T-cell (primary cell): ENCODE data around the gene JPH3. TPM values are rescaled to one million over a fixed set of nuclear protein-coding genes. Genes with fewer than 3 reads are reported as not detected.
"Not testable (repeated sequence)": the region's sequence is repeated elsewhere in the genome, so short reads cannot be mapped to it uniquely, and the experiment has no call there.

Experiments used
- ATAC-seq, 4 experiments: fragments of 200-7000 bp in 3 of 4; fragments of 150-1000 bp in 1 of 4; cut with Tn5 transposase; replicated peaks in 1 of 4; 1 replicate in 3 of 4; 2 replicates in 1 of 4; pipeline ENCODE4 v1.10.0; 2021; ENCODE audit warnings: moderate library complexity in 3 of 4, mild to moderate bottlenecking in 2 of 4, moderate number of reproducible peaks in 1 of 4
- CTCF ChIA-PET, 2 donors: fragments of 300-600 bp; sonication (Branson Sonifier 250); formaldehyde crosslinking; loops; one replicate each; lab custom pipeline; 2022; ENCODE audit warnings: antibody characterized with exemption in 2 of 2; lab: Charles Lee
- POLR2A ChIA-PET, 2 donors: fragments of 300-600 bp; sonication (Branson Sonifier 250); formaldehyde crosslinking; loops; one replicate each; lab custom pipeline; 2022; ENCODE audit warnings: antibody characterized with exemption in 2 of 2; lab: Charles Lee
- DNase-seq, 35 experiments: peaks; one replicate each; pipeline versions ENCODE4 v3.0.0 to v3.0.0-alpha.2; 2013 to 2023
- H3K27ac ChIP-seq: one replicate; pipeline ENCODE4 v1.5.1; 2013; ENCODE audit warnings: low read length
- H3K27me3 ChIP-seq, 2 experiments: replicated peaks in 1 of 2; 1 replicate in 1 of 2; 2 replicates in 1 of 2; pipeline versions ENCODE4 v1.6.1 to v1.7.0; 2013; ENCODE audit warnings: low read length in 1 of 2, mixed read lengths in 1 of 2; ENCODE audit not compliant: control insufficient read depth in 2 of 2, insufficient read depth in 2 of 2; ENCODE audit errors: extremely low read depth in 1 of 2
- H3K36me3 ChIP-seq, 2 donors: 1 replicate in 1 of 2; 2 replicates in 1 of 2; pipeline versions ENCODE4 v1.6.1 to v1.7.0; 2013; ENCODE audit warnings: low read length in 1 of 2; ENCODE audit not compliant: control insufficient read depth in 2 of 2, insufficient read depth in 1 of 2; ENCODE audit errors: extremely low read depth in 1 of 2
- H3K4me1 ChIP-seq, 2 experiments: 1 replicate in 1 of 2; 2 replicates in 1 of 2; pipeline versions ENCODE4 v1.6.1 to v1.7.0; 2013; ENCODE audit warnings: low read length in 2 of 2, mixed read lengths in 1 of 2; ENCODE audit not compliant: insufficient read depth in 2 of 2, control insufficient read depth in 1 of 2; ENCODE audit errors: extremely low read depth in 1 of 2
- H3K4me3 ChIP-seq, 2 donors: 1 replicate in 1 of 2; 2 replicates in 1 of 2; pipeline versions ENCODE4 v1.5.1 to v1.7.0; 2013; ENCODE audit warnings: mild to moderate bottlenecking in 2 of 2, low read length in 1 of 2, moderate library complexity in 1 of 2; ENCODE audit not compliant: control insufficient read depth in 1 of 2; ENCODE audit errors: extremely low read depth in 1 of 2
- H3K9me3 ChIP-seq: 2 replicates; pipeline ENCODE4 v1.7.0; 2013
- H3K27ac Mint-ChIP-seq, 2 donors: one replicate each; pipeline ENCODE4 v1.8.0; 2020 to 2021; ENCODE audit warnings: mild to moderate bottlenecking in 2 of 2, mixed read lengths in 2 of 2
- H3K27me3 Mint-ChIP-seq, 2 donors: one replicate each; pipeline ENCODE4 v1.8.0; 2021 to 2022; ENCODE audit warnings: mixed read lengths in 2 of 2
- H3K36me3 Mint-ChIP-seq: one replicate; pipeline ENCODE4 v1.8.0; 2021; ENCODE audit warnings: mixed read lengths
- H3K4me1 Mint-ChIP-seq, 3 donors: one replicate each; pipeline ENCODE4 v1.8.0; 2020 to 2022; ENCODE audit warnings: mixed read lengths in 3 of 3, mild to moderate bottlenecking in 1 of 3
- H3K4me3 Mint-ChIP-seq, 3 donors: one replicate each; pipeline ENCODE4 v1.8.0; 2020 to 2022; ENCODE audit warnings: mild to moderate bottlenecking in 3 of 3, mixed read lengths in 3 of 3, moderate library complexity in 3 of 3
- H3K9me3 Mint-ChIP-seq, 3 donors: one replicate each; pipeline ENCODE4 v1.8.0; 2020 to 2022; ENCODE audit warnings: mixed read lengths in 3 of 3
- WGBS: methylation state at CpG from one replicate; pipeline ENCODE4 v1.1.5; 2013; ENCODE audit warnings: missing lambda C conversion rate; ENCODE audit not compliant: insufficient coverage; 5-methylcytosine and 5-hydroxymethylcytosine counted together
- total RNA-seq, 35 experiments: library from RNA in 6 of 35; stranded (reverse) in 6 of 35; fragments of 120-200 nt in 1 of 35; gene quantifications; one replicate each; pipeline versions ENCODE4 v1.2.1 to v1.2.4 and lab custom pipeline; 2013 to 2026

Gene JPH3
- total RNA-seq, 5 donors from 2014 or later (not counting 1 experiment from before 2014, with no cell fraction given), result not detected

- Mint-ChIP-seq H3K9me3 (no peaks in the 10 kb centered on the region), H3K4me3 (no peak overlapping the region), H3K36me3 (no peaks in the 10 kb centered on the region), H3K27me3 (peaks cover 11 to 23% of the 10 kb centered on the region in 2 donors), H3K27ac (no peak overlapping the region), H3K4me1 (no peaks in the 10 kb centered on the region)
- 55% methylated on average over 5 of the region's 11 CpGs for WGBS
- CTCF ChIA-PET, result interaction anchor here in 1 of 2 donors (1.5 kb wide), 1 partner anchor 155 kb away, joined by 4 read pairs; no protein-coding TSS in a partner anchor
- Histone ChIP-seq H3K36me3 (no peaks in the 10 kb centered on the region), H3K27me3 (peaks cover 2 to 26% of the 10 kb centered on the region in 2 experiments), H3K4me3 (no peak overlapping the region), H3K9me3 (no peaks in the 10 kb centered on the region), H3K27ac (no peak overlapping the region), H3K4me1 (no peaks in the 10 kb centered on the region)
- DNase-seq, result no peak
- POLR2A ChIA-PET, result no interaction called here
- ATAC-seq, result no peak
Measured at GRCh38 chr16:87571868-87572244, 30.5 kb upstream of the JPH3 start.

GRCh38 chr16:87572959-87573358 lies 29.3 kb upstream of the JPH3 start:
- no peak for ATAC-seq

GRCh38 chr16:87575027-87575804 lies 27.1 kb upstream of the JPH3 start:
- ChIA-PET CTCF (no interaction called here), POLR2A (no interaction called here)
- H3K36me3 Mint-ChIP-seq, result no peaks in the 10 kb centered on the region
- H3K27me3 Mint-ChIP-seq, result peaks cover 19 to 29% of the 10 kb centered on the region in 2 donors
- Histone ChIP-seq H3K27me3 (peaks cover 2 to 39% of the 10 kb centered on the region in 2 experiments), H3K4me3 (no peak overlapping the region), H3K4me1 (no peaks in the 10 kb centered on the region), H3K9me3 (no peaks in the 10 kb centered on the region), H3K27ac (no peak overlapping the region), H3K36me3 (no peaks in the 10 kb centered on the region)
- no peak overlapping the region for H3K4me3 Mint-ChIP-seq
- no peak overlapping the region for H3K27ac Mint-ChIP-seq
- 39% methylated on average over 4 of the region's 13 CpGs for WGBS
- ATAC-seq (no peak), DNase-seq (no peak)
- no peaks in the 10 kb centered on the region for H3K9me3 Mint-ChIP-seq
- H3K4me1 Mint-ChIP-seq, result no peaks in the 10 kb centered on the region

More at GRCh38 chr16:87572959-87573358, 29.3 kb upstream of the JPH3 start:
- Mint-ChIP-seq H3K36me3 (no peaks in the 10 kb centered on the region), H3K27ac (no peak overlapping the region), H3K4me1 (no peaks in the 10 kb centered on the region), H3K27me3 (peaks cover 11 to 23% of the 10 kb centered on the region in 2 donors), H3K9me3 (no peaks in the 10 kb centered on the region), H3K4me3 (no peak overlapping the region)
- Histone ChIP-seq H3K36me3 (no peaks in the 10 kb centered on the region), H3K27me3 (peaks cover 2 to 33% of the 10 kb centered on the region in 2 experiments), H3K4me1 (no peaks in the 10 kb centered on the region), H3K4me3 (no peak overlapping the region), H3K9me3 (no peaks in the 10 kb centered on the region), H3K27ac (no peak overlapping the region)
- DNase-seq, result no peak
- POLR2A ChIA-PET, result no interaction called here
- CTCF ChIA-PET, result no interaction called here
- WGBS, result no CpG with 5 or more reads among the region's 6 CpGs

GRCh38 chr16:87576171-87576570 lies 26.1 kb upstream of the JPH3 start:
- H3K27ac Mint-ChIP-seq, result no peak overlapping the region
- H3K27me3 Mint-ChIP-seq, result peaks cover 19 to 36% of the 10 kb centered on the region in 2 donors
- POLR2A ChIA-PET, result no interaction called here
- ATAC-seq (no peak), DNase-seq (no peak)
- H3K4me3 Mint-ChIP-seq, result no peak overlapping the region
- H3K36me3 Mint-ChIP-seq, result no peaks in the 10 kb centered on the region
- 64% methylated on average over 14 of the region's 16 CpGs for WGBS
- Histone ChIP-seq H3K27ac (no peak overlapping the region), H3K36me3 (no peaks in the 10 kb centered on the region), H3K27me3 (peaks cover 2 to 33% of the 10 kb centered on the region in 2 experiments), H3K4me1 (no peaks in the 10 kb centered on the region), H3K9me3 (no peaks in the 10 kb centered on the region), H3K4me3 (no peak overlapping the region)
- H3K4me1 Mint-ChIP-seq, result no peaks in the 10 kb centered on the region
- CTCF ChIA-PET, result no interaction called here
- no peaks in the 10 kb centered on the region for H3K9me3 Mint-ChIP-seq

GRCh38 chr16:87578142-87578930 lies 24.0 kb upstream of the JPH3 start:
- H3K9me3 Mint-ChIP-seq, H3K36me3 ChIP-seq, H3K27ac Mint-ChIP-seq, H3K4me1 ChIP-seq, POLR2A ChIA-PET, H3K4me3 ChIP-seq, H3K9me3 ChIP-seq, CTCF ChIA-PET, H3K36me3 Mint-ChIP-seq, DNase-seq, ATAC-seq, H3K4me1 Mint-ChIP-seq, H3K4me3 Mint-ChIP-seq, H3K27ac ChIP-seq: not testable (repeated sequence)
- H3K27me3 Mint-ChIP-seq, result peaks cover 25 to 37% of the 10 kb centered on the region in 2 donors
- WGBS, result 75% methylated on average over 1 of the region's 16 CpGs
- H3K27me3 ChIP-seq, result peaks cover 2 to 48% of the 10 kb centered on the region in 2 experiments

GRCh38 chr16:87579691-87580090 lies 22.6 kb upstream of the JPH3 start:
- no peak overlapping the region for H3K4me3 Mint-ChIP-seq
- peaks cover 37 to 42% of the 10 kb centered on the region in 2 donors for H3K27me3 Mint-ChIP-seq
- WGBS, result 80% methylated on average over 1 of the region's 4 CpGs
- Histone ChIP-seq H3K27me3 (peaks cover 2 to 56% of the 10 kb centered on the region in 2 experiments), H3K4me3 (no peak overlapping the region), H3K36me3 (no peaks in the 10 kb centered on the region), H3K9me3 (no peaks in the 10 kb centered on the region), H3K27ac (no peak overlapping the region), H3K4me1 (no peaks in the 10 kb centered on the region)
- H3K4me1 Mint-ChIP-seq, result no peaks in the 10 kb centered on the region
- no peaks in the 10 kb centered on the region for H3K36me3 Mint-ChIP-seq
- no peaks in the 10 kb centered on the region for H3K9me3 Mint-ChIP-seq
- POLR2A ChIA-PET, result no interaction called here
- no peak overlapping the region for H3K27ac Mint-ChIP-seq
- ATAC-seq (no peak), DNase-seq (no peak)
- CTCF ChIA-PET, result no interaction called here
